H9 (cell line): ENCODE measurements around the gene CACNA2D4. TPM values are rescaled to one million over a fixed set of nuclear protein-coding genes. Genes with fewer than 3 reads are reported as not detected.

Source experiments
- DNase-seq: peaks from one replicate; pipeline ENCODE4 v3.0.0-alpha.2; 2017
- H2AFZ ChIP-seq: one replicate; pipeline ENCODE4 v1.6.1; 2013; ENCODE audit warnings: mild to moderate bottlenecking, low read length, control low read depth, moderate library complexity
- H2AK5ac ChIP-seq: 2 replicates; pipeline ENCODE4 v1.6.1; 2013; ENCODE audit warnings: low read length, control low read depth, mixed read lengths; ENCODE audit not compliant: insufficient read length
- H2BK120ac ChIP-seq: one replicate; pipeline ENCODE4 v1.6.1; 2013; ENCODE audit warnings: low read depth, mild to moderate bottlenecking, low read length, control low read depth, inconsistent platforms; ENCODE audit not compliant: poor library complexity, severe bottlenecking
- H2BK12ac ChIP-seq: 2 replicates; pipeline ENCODE4 v1.6.1; 2013; ENCODE audit warnings: low read length, control low read depth, mixed read lengths, low read depth; ENCODE audit not compliant: insufficient read length
- H2BK15ac ChIP-seq: 2 replicates; pipeline ENCODE4 v1.6.1; 2013; ENCODE audit warnings: low read depth, low read length, control low read depth
- H2BK20ac ChIP-seq: one replicate; pipeline ENCODE4 v1.6.1; 2013; ENCODE audit warnings: low read depth, mild to moderate bottlenecking, low read length, control low read depth, inconsistent platforms; ENCODE audit not compliant: poor library complexity, severe bottlenecking
- H2BK5ac ChIP-seq: 2 replicates; pipeline ENCODE4 v1.6.1; 2013; ENCODE audit warnings: low read length, control low read depth, mixed read lengths; ENCODE audit not compliant: insufficient read length
- H3K14ac ChIP-seq: 2 replicates; pipeline ENCODE4 v1.6.1; 2013; ENCODE audit warnings: low read length, control low read depth; ENCODE audit not compliant: insufficient read depth
- H3K18ac ChIP-seq: 2 replicates; pipeline ENCODE4 v1.6.1; 2013; ENCODE audit warnings: low read depth, mild to moderate bottlenecking, mixed read lengths, low read length, control low read depth; ENCODE audit not compliant: insufficient read length
- H3K23ac ChIP-seq: 2 replicates; pipeline ENCODE4 v1.6.1; 2013; ENCODE audit warnings: low read length, control low read depth, mixed read lengths, low read depth; ENCODE audit not compliant: insufficient read length
- H3K23me2 ChIP-seq: 2 replicates; pipeline ENCODE4 v1.6.1; 2013; ENCODE audit warnings: low read depth, mild to moderate bottlenecking, mixed read lengths, low read length, control low read depth; ENCODE audit not compliant: insufficient read length, poor library complexity, severe bottlenecking
- H3K27ac ChIP-seq: 2 replicates; pipeline ENCODE4 v1.5.1; 2013; ENCODE audit warnings: low read length, control low read depth, mixed read lengths, low read depth; ENCODE audit not compliant: insufficient read length
- H3K27me3 ChIP-seq: 2 replicates; pipeline ENCODE4 v1.6.1; 2013; ENCODE audit warnings: low read length, control low read depth, inconsistent platforms; ENCODE audit not compliant: insufficient read depth
- H3K4ac ChIP-seq: 2 replicates; pipeline ENCODE4 v1.6.1; 2013; ENCODE audit warnings: low read depth, mild to moderate bottlenecking, control low read depth, inconsistent platforms, low read length, moderate library complexity
- H3K4me1 ChIP-seq: 2 replicates; pipeline ENCODE4 v1.6.1; 2013; ENCODE audit warnings: low read length, control low read depth, inconsistent platforms; ENCODE audit not compliant: insufficient read depth
- H3K4me2 ChIP-seq: 2 replicates; pipeline ENCODE4 v1.6.1; 2013; ENCODE audit warnings: low read length, control low read depth, mixed read lengths; ENCODE audit not compliant: insufficient read length, insufficient read depth
- H3K56ac ChIP-seq: 2 replicates; pipeline ENCODE4 v1.6.1; 2013; ENCODE audit warnings: low read depth, mild to moderate bottlenecking, mixed read lengths, low read length, control low read depth; ENCODE audit not compliant: insufficient read length
- H3K79me1 ChIP-seq: 2 replicates; pipeline ENCODE4 v1.6.1; 2013; ENCODE audit warnings: low read depth, mild to moderate bottlenecking, moderate library complexity, low read length, control low read depth, inconsistent platforms; ENCODE audit not compliant: insufficient read depth, poor library complexity, severe bottlenecking
- H3K79me2 ChIP-seq: 2 replicates; pipeline ENCODE4 v1.6.1; 2013; ENCODE audit warnings: low read length, control low read depth, inconsistent platforms; ENCODE audit not compliant: insufficient read depth
- H3K9ac ChIP-seq: 2 replicates; pipeline ENCODE4 v1.6.1; 2013; ENCODE audit warnings: low read length, control low read depth, mixed read lengths; ENCODE audit not compliant: insufficient read length; ENCODE audit errors: extremely low read depth
- H3K9me3 ChIP-seq: one replicate; pipeline ENCODE4 v1.6.1; 2013; ENCODE audit warnings: low read depth, low read length, inconsistent platforms; ENCODE audit not compliant: control insufficient read depth
- H3T11ph ChIP-seq: one replicate; pipeline ENCODE4 v1.6.1; 2013; ENCODE audit warnings: mild to moderate bottlenecking, low read length, control low read depth, inconsistent platforms
- H4K20me1 ChIP-seq: one replicate; pipeline ENCODE4 v1.6.1; 2013; ENCODE audit not compliant: control insufficient read depth, insufficient read length, insufficient read depth
- H4K5ac ChIP-seq: 2 replicates; pipeline ENCODE4 v1.6.1; 2013; ENCODE audit warnings: low read depth, mild to moderate bottlenecking, mixed read lengths, low read length, control low read depth; ENCODE audit not compliant: insufficient read length
- H4K8ac ChIP-seq: replicated peaks from 2 replicates; pipeline ENCODE4 v1.6.1; 2013; ENCODE audit warnings: low read length, control low read depth, mixed read lengths, low read depth; ENCODE audit not compliant: insufficient read length
- H4K91ac ChIP-seq: 2 replicates; pipeline ENCODE4 v1.6.1; 2013; ENCODE audit warnings: low read depth, mild to moderate bottlenecking, moderate library complexity, mixed read lengths, low read length, control low read depth; ENCODE audit not compliant: insufficient read length
- H3K27ac Mint-ChIP-seq, 3 experiments: 2 replicates in 2 of 3; 3 replicates in 1 of 3; pipeline ENCODE4 v1.8.0; 2020 to 2021; ENCODE audit warnings: mixed read lengths in 3 of 3, mild to moderate bottlenecking in 1 of 3, moderate library complexity in 1 of 3
- H3K27me3 Mint-ChIP-seq: 2 replicates; pipeline ENCODE4 v1.8.0; 2021; ENCODE audit warnings: low read depth, mild to moderate bottlenecking, moderate library complexity, mixed read lengths
- H3K36me3 Mint-ChIP-seq, 3 experiments: 2 replicates in 2 of 3; 3 replicates in 1 of 3; pipeline ENCODE4 v1.8.0; 2020 to 2021; ENCODE audit warnings: low read depth in 3 of 3, mixed read lengths in 3 of 3; ENCODE audit not compliant: insufficient read depth in 1 of 3
- H3K4me1 Mint-ChIP-seq, 2 experiments: 2 replicates each; pipeline ENCODE4 v1.8.0; 2020; ENCODE audit warnings: mixed read lengths in 2 of 2
- H3K4me3 Mint-ChIP-seq, 2 experiments: 2 replicates in 1 of 2; 3 replicates in 1 of 2; pipeline ENCODE4 v1.8.0; 2020 to 2021; ENCODE audit warnings: mild to moderate bottlenecking in 2 of 2, mixed read lengths in 2 of 2, moderate library complexity in 1 of 2
- H3K9me3 Mint-ChIP-seq, 2 experiments: 2 replicates in 1 of 2; 3 replicates in 1 of 2; pipeline ENCODE4 v1.8.0; 2020; ENCODE audit warnings: mild to moderate bottlenecking in 2 of 2, mixed read lengths in 2 of 2, moderate library complexity in 1 of 2
- WGBS: extraction: QIAGEN DNeasy Blood & Tissue Kit; methylation state at CpG from one replicate; pipeline ENCODE4 v1.1.7; 2013; ENCODE audit warnings: missing lambda C conversion rate, low lambda C conversion rate, mixed read lengths; ENCODE audit not compliant: insufficient read length; ENCODE audit errors: extremely low coverage; 5-methylcytosine and 5-hydroxymethylcytosine counted together
- total RNA-seq: library from RNA; stranded (reverse); gene quantifications from 2 replicates; pipeline ENCODE4 v1.2.1, GENCODE V29; 2021
- TF ChIP-seq, protein P1 (sequence below): fragments of 200-600 bp; sonication (generic); conservative IDR thresholded peaks from 3 replicates; pipeline ENCODE4 v1.8.0; 2021; ENCODE audit warnings: antibody characterized with exemption, mild to moderate bottlenecking

Gene CACNA2D4
- total RNA-seq, 1 experiment from 2014 or later, result 0.79 TPM

DNA sequence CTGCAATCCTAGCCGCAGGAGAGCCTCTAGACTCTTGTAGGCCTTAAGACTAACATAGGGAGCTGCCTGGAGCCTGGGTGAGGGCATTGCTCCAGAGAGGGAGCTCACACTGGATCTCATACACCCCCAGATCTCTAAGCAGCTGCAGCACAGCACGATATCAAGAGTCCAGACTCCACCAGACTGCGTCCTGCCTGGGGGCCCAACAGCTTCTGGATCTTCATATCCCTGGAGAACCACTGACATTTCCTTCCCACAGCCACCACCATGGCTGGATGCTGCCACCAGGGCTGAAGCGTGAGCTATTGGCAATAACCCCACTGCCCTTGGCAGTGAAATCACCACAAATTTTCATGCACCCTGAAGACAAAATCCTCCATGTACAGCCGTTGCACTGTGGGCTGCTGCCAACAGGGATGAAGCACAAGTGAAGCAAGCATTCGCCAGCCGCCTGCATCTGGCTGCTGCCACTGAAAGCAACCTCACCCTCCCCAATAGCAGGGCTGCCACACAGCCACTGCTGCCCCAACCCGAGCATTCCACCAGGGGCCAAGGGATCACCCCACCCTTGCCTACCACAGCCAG is 28.2 kb downstream of the CACNA2D4 start:
- H3K9me3 Mint-ChIP-seq, result peaks cover 2 to 6% of the 10 kb centered on the region in 2 experiments; a peak in 1 of 5 replicates
- H3K27ac Mint-ChIP-seq, result no peak overlapping the region
- no peak for DNase-seq
- H3K79me2 ChIP-seq, result no peaks in the 10 kb centered on the region
- H3K27me3 Mint-ChIP-seq, result peaks cover 1% of the 10 kb centered on the region
- H3K23ac ChIP-seq, result no peak overlapping the region
- H2BK120ac ChIP-seq, result no peak overlapping the region
- H2AFZ ChIP-seq, result no peak overlapping the region
- peaks cover 0 to 5% (median 0%) of the 10 kb centered on the region in 3 experiments; a peak in 1 of 7 replicates for H3K36me3 Mint-ChIP-seq
- H2BK15ac ChIP-seq, result no peak overlapping the region
- H3K56ac ChIP-seq, result no peak overlapping the region
- H2BK5ac ChIP-seq, result no peak overlapping the region
- H4K91ac ChIP-seq, result no peak overlapping the region
- no peak overlapping the region for H3K4me3 Mint-ChIP-seq
- H3K4me1 Mint-ChIP-seq, result peaks cover 4% of the 10 kb centered on the region in 2 experiments
- no peak overlapping the region for H4K5ac ChIP-seq
- H3K4me1 ChIP-seq, result no peaks in the 10 kb centered on the region
- no peak overlapping the region for H3K18ac ChIP-seq
- H2AK5ac ChIP-seq, result no peak overlapping the region
- H3K14ac ChIP-seq, result no peak overlapping the region
- H3K23me2 ChIP-seq, result peaks cover 2% of the 10 kb centered on the region
- H3K4ac ChIP-seq, result no peak overlapping the region
- no peaks in the 10 kb centered on the region for H3K27me3 ChIP-seq
- H4K8ac ChIP-seq, result no peak overlapping the region
- no peak overlapping the region for H2BK20ac ChIP-seq
- no peak overlapping the region for H3K9ac ChIP-seq
- no peak overlapping the region for H3K4me2 ChIP-seq
- no peak overlapping the region for H3K27ac ChIP-seq
- no peak overlapping the region for H3T11ph ChIP-seq
- H2BK12ac ChIP-seq, result no peak overlapping the region
- H3K9me3 ChIP-seq, result no peaks in the 10 kb centered on the region
- WGBS, result no CpG with 5 or more reads among the region's 8 CpGs
- H4K20me1 ChIP-seq, result no peaks in the 10 kb centered on the region
- TF ChIP-seq, protein P1, sequence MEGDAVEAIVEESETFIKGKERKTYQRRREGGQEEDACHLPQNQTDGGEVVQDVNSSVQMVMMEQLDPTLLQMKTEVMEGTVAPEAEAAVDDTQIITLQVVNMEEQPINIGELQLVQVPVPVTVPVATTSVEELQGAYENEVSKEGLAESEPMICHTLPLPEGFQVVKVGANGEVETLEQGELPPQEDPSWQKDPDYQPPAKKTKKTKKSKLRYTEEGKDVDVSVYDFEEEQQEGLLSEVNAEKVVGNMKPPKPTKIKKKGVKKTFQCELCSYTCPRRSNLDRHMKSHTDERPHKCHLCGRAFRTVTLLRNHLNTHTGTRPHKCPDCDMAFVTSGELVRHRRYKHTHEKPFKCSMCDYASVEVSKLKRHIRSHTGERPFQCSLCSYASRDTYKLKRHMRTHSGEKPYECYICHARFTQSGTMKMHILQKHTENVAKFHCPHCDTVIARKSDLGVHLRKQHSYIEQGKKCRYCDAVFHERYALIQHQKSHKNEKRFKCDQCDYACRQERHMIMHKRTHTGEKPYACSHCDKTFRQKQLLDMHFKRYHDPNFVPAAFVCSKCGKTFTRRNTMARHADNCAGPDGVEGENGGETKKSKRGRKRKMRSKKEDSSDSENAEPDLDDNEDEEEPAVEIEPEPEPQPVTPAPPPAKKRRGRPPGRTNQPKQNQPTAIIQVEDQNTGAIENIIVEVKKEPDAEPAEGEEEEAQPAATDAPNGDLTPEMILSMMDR, result no peak
- H3K79me1 ChIP-seq, result no peaks in the 10 kb centered on the region
